K562 (cell line): ENCODE results near the gene SNX9. TPM values are rescaled to one million over a fixed set of nuclear protein-coding genes. Genes with fewer than 3 reads are reported as not detected.

Experiments
- ATAC-seq: fragments of 200-7000 bp; cut with Tn5 transposase; 3 replicates; pipeline ENCODE4 v1.9.1; 2020; ENCODE audit warnings: moderate library complexity
- BruUV-seq: library from RNA; stranded (reverse); fragments of 400-500 nt; replicated peaks from 2 replicates; lab custom pipeline; 2021; lab: Mats Ljungman, UMichigan
- CTCF ChIA-PET: fragments of 300-600 bp; formaldehyde crosslinking; extraction: SDS; loops from one replicate; lab custom pipeline; 2021; ENCODE audit warnings: low intra/inter-chr PET ratio; lab: Yijun Ruan, JAX
- POLR2A ChIA-PET: fragments of 300-600, 350-650 bp; sonication (Branson Sonifier 250); formaldehyde crosslinking; extraction: SDS; loops from one replicate; lab custom pipeline; 2021; ENCODE audit warnings: antibody characterized with exemption, inconsistent platforms; lab: Yijun Ruan, JAX
- DNase-seq, 4 experiments: peaks; one replicate each; pipeline versions ENCODE4 v3.0.0 to v3.0.0-alpha.2; 2011 to 2018; ENCODE audit warnings: low spot score in 3 of 4, mixed read lengths in 3 of 4; ENCODE audit errors: extremely low read depth in 1 of 4
- FAIRE-seq: peaks from 2 replicates; lab custom pipeline; 2011; peaks lifted over from hg19 to GRCh38; lab: Jason Lieb, UNC
- H2AFZ ChIP-seq: 2 replicates; pipeline ENCODE4 v1.6.0; 2011; ENCODE audit warnings: low read depth, low read length, control low read depth, inconsistent platforms
- H3K27ac ChIP-seq: fragments of 200-600 bp; 3 replicates; pipeline ENCODE4 v1.8.0; 2011; ENCODE audit warnings: low read depth, mild to moderate bottlenecking, control low read depth, inconsistent platforms, low read length, moderate library complexity, mixed read lengths; ENCODE audit errors: extremely low read depth
- H3K27me3 ChIP-seq, 2 experiments: fragments of 300-600 bp in 1 of 2; 2 replicates in 1 of 2; 3 replicates in 1 of 2; pipeline versions ENCODE4 v1.6.0 to v1.8.0; 2011; ENCODE audit warnings: inconsistent platforms in 2 of 2, low read length in 2 of 2, mild to moderate bottlenecking in 1 of 2, mixed read lengths in 1 of 2, moderate library complexity in 1 of 2; ENCODE audit not compliant: control insufficient read depth in 2 of 2, insufficient read depth in 2 of 2
- H3K36me3 ChIP-seq: fragments of 300-600 bp; 3 replicates; pipeline ENCODE4 v1.8.0; 2011; ENCODE audit warnings: mild to moderate bottlenecking, low read length, inconsistent platforms; ENCODE audit not compliant: control insufficient read depth, insufficient read depth
- H3K4me1 ChIP-seq, 2 experiments: fragments of 200-600 bp in 1 of 2; replicated peaks in 1 of 2; 2 replicates in 1 of 2; 3 replicates in 1 of 2; pipeline versions ENCODE4 v1.5.1 to v1.8.0; 2011; ENCODE audit warnings: inconsistent platforms in 2 of 2, low read length in 2 of 2, mild to moderate bottlenecking in 1 of 2, mixed read lengths in 1 of 2, moderate library complexity in 1 of 2; ENCODE audit not compliant: control insufficient read depth in 2 of 2, insufficient read depth in 2 of 2
- H3K4me2 ChIP-seq: 2 replicates; pipeline ENCODE4 v1.6.1; 2011; ENCODE audit warnings: low read length, control low read depth, inconsistent platforms, mixed read lengths; ENCODE audit not compliant: insufficient read depth
- H3K4me3 ChIP-seq: fragments of 200-600 bp; sonication (generic), shearing (Covaris generic); 2 replicates; pipeline ENCODE4 v1.5.1; 2016; ENCODE audit warnings: control low read depth, inconsistent platforms
- H3K79me2 ChIP-seq: fragments of 200-600 bp; 3 replicates; pipeline ENCODE4 v1.8.0; 2011; ENCODE audit warnings: low read length, inconsistent platforms; ENCODE audit not compliant: control insufficient read depth, insufficient read depth
- H3K9ac ChIP-seq, 2 experiments: 2 replicates each; pipeline versions ENCODE4 v1.6.0 to v1.6.1; 2011; ENCODE audit warnings: low read depth in 2 of 2, low read length in 2 of 2, control low read depth in 1 of 2, inconsistent platforms in 1 of 2, mild to moderate bottlenecking in 1 of 2, mixed read lengths in 1 of 2; ENCODE audit not compliant: insufficient read depth in 1 of 2
- H3K9me1 ChIP-seq: one replicate; pipeline ENCODE4 v1.6.0; 2011; ENCODE audit warnings: inconsistent platforms, mild to moderate bottlenecking, low read length, moderate library complexity; ENCODE audit not compliant: control insufficient read depth, insufficient read depth
- H3K9me3 ChIP-seq: replicated peaks from 2 replicates; pipeline ENCODE4 v1.5.1; 2011; ENCODE audit warnings: low read depth, low read length, inconsistent platforms; ENCODE audit not compliant: control insufficient read depth, insufficient read depth
- H4K20me1 ChIP-seq: replicated peaks from 2 replicates; pipeline ENCODE4 v1.6.1; 2011; ENCODE audit warnings: low read length, inconsistent platforms, mixed read lengths; ENCODE audit not compliant: control insufficient read depth, insufficient read depth
- BMI1 ChIP-seq: fragments of 150-350 bp; IDR thresholded peaks from 2 replicates; pipeline ENCODE4 v1.6.1; 2014; ENCODE audit warnings: low read length
- FOXA1 ChIP-seq: fragments of 450-650 bp; IDR thresholded peaks from 2 replicates; pipeline ENCODE4 v1.6.1; 2016; ENCODE audit warnings: mild to moderate bottlenecking, borderline replicate concordance
- RBFOX2 ChIP-seq: fragments of 200-400 bp; formaldehyde crosslinking; IDR thresholded peaks from 2 replicates; pipeline ENCODE4 v1.6.1; 2017; ENCODE audit warnings: low read depth, mild to moderate bottlenecking, low read length, moderate library complexity
- SMARCA4 ChIP-seq: fragments of 450-650 bp; IDR thresholded peaks from 2 replicates; pipeline ENCODE4 v1.6.1; 2016
- WGBS: fragments of 100-300 bp; shearing (Covaris generic); methylation state at CpG from one replicate; pipeline ENCODE4 v1.1.6; 2016; ENCODE audit warnings: low coverage, mixed read lengths; ENCODE audit not compliant: insufficient coverage; ENCODE audit errors: missing lambda C conversion rate; 5-methylcytosine and 5-hydroxymethylcytosine counted together
- in situ Hi-C: fragments of 300-500 bp; cut with MboI; formaldehyde crosslinking; loops from 4 replicates; pipeline ENCODE4 v1.15.0; 2018; ENCODE audit warnings: inconsistent platforms, mixed read lengths
- intact Hi-C: fragments of 100-400 bp; cut with micrococcal nuclease; formaldehyde crosslinking; loops from 2 replicates; pipeline ENCODE4 v1.14.2; 2022
- polyA plus RNA-seq, 8 experiments: library from polyadenylated mRNA; depleted of rRNA in 4 of 8; stranded (reverse) in 5 of 8; unstranded in 3 of 8; fragments of >200 nt; fragmentation: Nextera tagmentation in 2 of 8; fragmentation: Illumina TruSeq in 1 of 8; extraction: Ambion mirVana in 2 of 8; extraction: Trizol in 1 of 8; gene quantifications; 2 replicates each; pipeline versions ENCODE4 v1.2.1 to v1.2.3, GENCODE V29; 2011 to 2014; ENCODE audit warnings: inconsistent platforms in 1 of 8, missing spikeins in 1 of 8
- total RNA-seq, 7 experiments: library from RNA; depleted of rRNA in 6 of 7; stranded (reverse); fragments of >200 nt in 6 of 7; fragmentation: Illumina TruSeq in 2 of 7; extraction: Trizol in 2 of 7; gene quantifications; 2 replicates each; pipeline versions ENCODE4 v1.2.1 to v1.2.3, GENCODE V29; 2011 to 2021; ENCODE audit warnings: low replicate concordance in 1 of 7

SNX9 gene
- total and polyA plus RNA-seq, 9 of the 15 experiments (the other 6 are each of a cell fraction or from before 2014, with no cell fraction given), result 6.0 to 81.7 (median 57.1) TPM

GRCh38 chr6:157987788-157988699 lies 165.0 kb downstream of the SNX9 start:
- Histone ChIP-seq H3K79me2 (peaks cover 82% of the 10 kb centered on the region), H3K4me1 (peaks cover 19 to 22% of the 10 kb centered on the region in 2 experiments), H3K36me3 (peaks cover 2% of the 10 kb centered on the region; the same call in 1 of the 3 replicates), H2AFZ (no peak overlapping the region), H3K27me3 (no peaks in the 10 kb centered on the region), H3K9me3 (no peaks in the 10 kb centered on the region), H4K20me1 (peaks cover 36% of the 10 kb centered on the region; the same call in 1 of the 2 replicates), H3K9me1 (peaks cover 6% of the 10 kb centered on the region), H3K4me3 (no peak overlapping the region), H3K9ac (peak overlapping the region in 1 of 2 experiments; percentile 56; a peak in 2 of 4 replicates), H3K27ac (no peak overlapping the region), H3K4me2 (no peak overlapping the region)
- CTCF ChIA-PET, result no interaction called here
- peak; percentile 8; the same call in 2 of the 3 replicates for ATAC-seq
- TF ChIP-seq RBFOX2 (peak; percentile 55), FOXA1 (no peak), SMARCA4 (no peak), BMI1 (no peak)
- intact Hi-C loops (loop anchor here (10.0 kb wide), 1 partner anchor 217 kb away; no protein-coding TSS in a partner anchor), in situ Hi-C loops (no loop called here)
- FAIRE-seq, result no peak
- POLR2A ChIA-PET, result interaction anchor here (0.6 to 2.3 kb wide), 4 partner anchors 10 to 1828 kb away, joined by 3 to 8 read pairs (median 4); no protein-coding TSS in a partner anchor
- BruUV-seq, result no TSS peak
- 83% methylated on average over 17 of the region's 20 CpGs for WGBS
- no peak for DNase-seq
